Measurements from ENCODE around the gene LHFPL3. TPM values are rescaled to one million over a fixed set of nuclear protein-coding genes. Genes with fewer than 3 reads are reported as not detected.

The LHFPL3 gene
- total and polyA plus RNA-seq, 2 donors (not counting 1 experiment from before 2014, with no cell fraction given), result not detected

DNA sequence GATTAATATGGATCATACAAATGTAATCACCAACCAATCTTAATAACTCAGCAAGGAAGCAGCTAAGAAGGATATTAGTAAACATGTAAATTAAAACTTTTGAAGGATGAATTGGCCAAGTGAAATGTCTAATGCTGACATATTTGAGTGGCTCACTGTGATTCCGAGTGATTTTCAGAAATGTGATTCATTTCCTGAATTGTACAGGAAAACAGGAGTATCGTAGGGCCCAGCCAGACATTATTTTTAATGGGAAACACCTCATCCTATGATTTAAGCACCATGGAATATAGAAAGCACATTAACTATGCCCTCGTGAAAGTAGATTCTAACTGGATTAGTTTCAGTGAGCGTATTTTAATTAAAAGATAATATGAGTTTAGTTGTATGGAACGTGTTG, 82.3 kb downstream of the LHFPL3 start:
- ATAC-seq (ENCODE audit: low read depth), result no peak
- no CpG with 5 or more reads among the region's 5 CpGs for WGBS (ENCODE audit: insufficient coverage)

DNA sequence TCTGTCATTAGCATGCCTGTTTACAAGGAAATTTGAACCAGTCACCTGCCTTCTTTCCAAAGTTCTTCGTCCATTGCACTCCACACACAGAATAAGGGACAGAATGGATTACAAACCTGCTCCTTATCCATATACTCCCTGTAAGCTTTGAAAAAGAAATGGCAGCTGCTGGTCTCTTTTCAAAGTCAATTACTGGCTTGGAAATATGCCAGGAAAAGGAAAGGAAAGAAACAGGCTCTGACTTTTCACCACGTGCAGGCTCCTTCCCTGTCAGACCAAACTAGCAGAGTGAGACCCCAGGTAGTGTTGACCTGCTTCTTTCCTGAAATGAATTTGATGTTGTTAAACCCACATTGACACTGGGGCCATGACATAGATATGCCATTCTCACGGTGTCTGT, 84.5 kb downstream of the LHFPL3 start:
- no peak overlapping the region for H3K4me3 ChIP-seq (ENCODE audit: control extremely low read depth in 1 of 5, extremely low read depth in 1 of 5, insufficient read depth in 1 of 5, low read depth in 2 of 5, low read length in 4 of 5)
- Mint-ChIP-seq H3K9me3 (ENCODE audit: insufficient read depth) (no peaks in the 10 kb centered on the region), H3K4me1 (no peaks in the 10 kb centered on the region), H3K27me3 (no peaks in the 10 kb centered on the region), H3K27ac (no peak overlapping the region), H3K4me3 (no peak overlapping the region)
- intact Hi-C loops (cut with micrococcal nuclease), result no loop called here
- ATAC-seq (ENCODE audit: low read depth), result no peak
- H3K9me3 ChIP-seq (ENCODE audit: control extremely low read depth in 1 of 3, control insufficient read depth in 2 of 3, insufficient read depth in 1 of 3, low read length in 2 of 3), result peaks cover 0 to 3% (median 0%) of the 10 kb centered on the region in 3 donors
- H2AFZ ChIP-seq (ENCODE audit: insufficient read depth, low read depth, low read length, poor library complexity, severe bottlenecking), result no peak overlapping the region
- ChIA-PET POLR2A (no interaction called here), CTCF (no interaction called here)
- TF ChIP-seq, protein P1, sequence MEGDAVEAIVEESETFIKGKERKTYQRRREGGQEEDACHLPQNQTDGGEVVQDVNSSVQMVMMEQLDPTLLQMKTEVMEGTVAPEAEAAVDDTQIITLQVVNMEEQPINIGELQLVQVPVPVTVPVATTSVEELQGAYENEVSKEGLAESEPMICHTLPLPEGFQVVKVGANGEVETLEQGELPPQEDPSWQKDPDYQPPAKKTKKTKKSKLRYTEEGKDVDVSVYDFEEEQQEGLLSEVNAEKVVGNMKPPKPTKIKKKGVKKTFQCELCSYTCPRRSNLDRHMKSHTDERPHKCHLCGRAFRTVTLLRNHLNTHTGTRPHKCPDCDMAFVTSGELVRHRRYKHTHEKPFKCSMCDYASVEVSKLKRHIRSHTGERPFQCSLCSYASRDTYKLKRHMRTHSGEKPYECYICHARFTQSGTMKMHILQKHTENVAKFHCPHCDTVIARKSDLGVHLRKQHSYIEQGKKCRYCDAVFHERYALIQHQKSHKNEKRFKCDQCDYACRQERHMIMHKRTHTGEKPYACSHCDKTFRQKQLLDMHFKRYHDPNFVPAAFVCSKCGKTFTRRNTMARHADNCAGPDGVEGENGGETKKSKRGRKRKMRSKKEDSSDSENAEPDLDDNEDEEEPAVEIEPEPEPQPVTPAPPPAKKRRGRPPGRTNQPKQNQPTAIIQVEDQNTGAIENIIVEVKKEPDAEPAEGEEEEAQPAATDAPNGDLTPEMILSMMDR (IDR thresholded peaks at IDR 0.05), result no peak
- TF ChIP-seq EZH2 (IDR thresholded peaks at IDR 0.05; ENCODE audit: borderline replicate concordance, insufficient read depth, low read depth, low read length, poor library complexity, severe bottlenecking), result no peak
- H3K4me2 ChIP-seq (replicated peaks; ENCODE audit: low read depth, low read length, poor library complexity, severe bottlenecking), result no peak overlapping the region
- H3K9ac ChIP-seq (ENCODE audit: low read length), result no peak overlapping the region
- no peak for DNase-seq
- no peaks in the 10 kb centered on the region for H3K27me3 ChIP-seq (replicated peaks in 1 of 4; ENCODE audit: control extremely low read depth in 1 of 4, control insufficient read depth in 3 of 4, insufficient read depth in 4 of 4, low read length in 3 of 4)
- WGBS (ENCODE audit: insufficient coverage), result 67% methylated on average over 3 of the region's 3 CpGs
- no peaks in the 10 kb centered on the region for H3K4me1 ChIP-seq (ENCODE audit: control insufficient read depth in 2 of 2, insufficient read depth in 2 of 2, low read length in 2 of 2)
- H3K36me3 ChIP-seq (replicated peaks in 1 of 2; ENCODE audit: control extremely low read depth in 1 of 2, control insufficient read depth in 1 of 2, extremely low read depth in 1 of 2, insufficient read depth in 2 of 2, low read length in 1 of 2), result no peaks in the 10 kb centered on the region
- H4K20me1 ChIP-seq (ENCODE audit: control insufficient read depth, insufficient read depth, low read length, poor library complexity, severe bottlenecking), result no peaks in the 10 kb centered on the region
- H3K79me2 ChIP-seq (ENCODE audit: control insufficient read depth, insufficient read depth, low read length), result no peaks in the 10 kb centered on the region
- no peak overlapping the region for H3K27ac ChIP-seq (ENCODE audit: low read length in 2 of 2)

More for the DNA sequence above, 82.3 kb downstream of the LHFPL3 start:
- H3K9ac ChIP-seq (ENCODE audit: low read length), result no peak overlapping the region
- H3K4me2 ChIP-seq (replicated peaks; ENCODE audit: low read depth, low read length, poor library complexity, severe bottlenecking), result no peak overlapping the region
- Mint-ChIP-seq H3K9me3 (ENCODE audit: insufficient read depth) (peaks cover 2% of the 10 kb centered on the region), H3K4me3 (no peak overlapping the region), H3K4me1 (no peaks in the 10 kb centered on the region), H3K27ac (no peak overlapping the region), H3K27me3 (no peaks in the 10 kb centered on the region)
- H3K27ac ChIP-seq (ENCODE audit: low read length in 2 of 2), result no peak overlapping the region
- H4K20me1 ChIP-seq (ENCODE audit: control insufficient read depth, insufficient read depth, low read length, poor library complexity, severe bottlenecking), result no peaks in the 10 kb centered on the region
- no peak overlapping the region for H2AFZ ChIP-seq (ENCODE audit: insufficient read depth, low read depth, low read length, poor library complexity, severe bottlenecking)
- no peaks in the 10 kb centered on the region for H3K4me1 ChIP-seq (ENCODE audit: control insufficient read depth in 2 of 2, insufficient read depth in 2 of 2, low read length in 2 of 2)
- TF ChIP-seq EZH2 (IDR thresholded peaks at IDR 0.05; ENCODE audit: borderline replicate concordance, insufficient read depth, low read depth, low read length, poor library complexity, severe bottlenecking), result no peak
- TF ChIP-seq, protein P1 (IDR thresholded peaks at IDR 0.05), result no peak
- H3K79me2 ChIP-seq (ENCODE audit: control insufficient read depth, insufficient read depth, low read length), result no peaks in the 10 kb centered on the region
- intact Hi-C loops (cut with micrococcal nuclease), result no loop called here
- H3K27me3 ChIP-seq (replicated peaks in 1 of 4; ENCODE audit: control extremely low read depth in 1 of 4, control insufficient read depth in 3 of 4, insufficient read depth in 4 of 4, low read length in 3 of 4), result peaks cover 0 to 3% (median 0%) of the 10 kb centered on the region in 4 experiments
- H3K4me3 ChIP-seq (ENCODE audit: control extremely low read depth in 1 of 5, extremely low read depth in 1 of 5, insufficient read depth in 1 of 5, low read depth in 2 of 5, low read length in 4 of 5), result no peak overlapping the region
- ChIA-PET CTCF (no interaction called here), POLR2A (no interaction called here)
- DNase-seq, result no peak
- H3K36me3 ChIP-seq (replicated peaks in 1 of 2; ENCODE audit: control extremely low read depth in 1 of 2, control insufficient read depth in 1 of 2, extremely low read depth in 1 of 2, insufficient read depth in 2 of 2, low read length in 1 of 2), result no peaks in the 10 kb centered on the region
- peaks cover 0 to 3% (median 0%) of the 10 kb centered on the region in 3 donors for H3K9me3 ChIP-seq (ENCODE audit: control extremely low read depth in 1 of 3, control insufficient read depth in 2 of 3, insufficient read depth in 1 of 3, low read length in 2 of 3)

Measured in B cell (primary cell).